Measurements from ENCODE around the gene RIN3. TPM values are rescaled to one million over a fixed set of nuclear protein-coding genes. Genes with fewer than 3 reads are reported as not detected.
A peak's percentile ranks its signal among the peaks of the same experiment; 100 is the strongest.

RIN3 gene
- polyA plus RNA-seq, 1 donor: 10.8 TPM

DNA sequence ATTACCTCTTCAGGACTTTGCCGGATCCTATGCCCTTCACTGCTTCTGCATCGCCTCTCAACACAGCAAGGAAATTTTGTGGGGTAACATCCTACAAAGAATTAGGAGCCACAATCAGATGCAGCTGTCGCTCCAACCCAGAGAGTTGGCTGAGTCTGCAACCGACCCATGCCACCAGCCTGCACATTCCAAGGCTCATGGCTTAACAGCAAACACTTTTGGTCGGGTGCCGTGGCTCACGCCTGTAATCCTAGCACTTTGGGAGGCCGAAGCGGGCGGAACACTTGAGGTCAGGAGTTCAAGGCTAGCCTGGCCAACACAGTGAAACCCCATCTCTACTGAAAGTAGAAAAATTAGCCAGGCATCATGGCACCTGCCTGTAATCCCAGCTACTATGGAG lies 202.6 kb downstream of the RIN3 start:
- DNase-seq (ENCODE audit: low read depth): no peak

DNA sequence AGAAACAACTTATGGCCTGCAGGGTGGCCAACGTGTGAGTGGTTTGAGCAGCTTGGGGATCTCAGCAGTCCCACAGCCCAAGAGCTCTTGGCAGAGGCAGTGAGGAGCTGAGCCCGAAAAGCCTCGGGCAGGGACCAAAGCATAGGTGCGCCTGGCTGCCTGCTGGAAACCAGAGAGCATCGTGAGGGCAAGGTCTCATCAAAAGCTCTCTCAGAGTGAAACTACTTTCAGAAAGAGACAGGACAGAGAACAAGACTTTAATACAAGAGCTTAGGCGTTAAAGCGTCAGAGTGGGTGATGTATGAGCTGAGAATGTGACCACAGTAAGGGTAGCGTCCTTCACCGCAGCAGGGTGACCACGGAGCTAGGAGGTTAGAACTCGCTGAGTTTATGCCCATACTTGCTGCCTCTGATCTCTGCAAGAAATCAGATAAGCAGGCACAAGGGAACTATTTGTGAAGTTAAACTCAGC lies 204.0 kb downstream of the RIN3 start:
- DNase-seq (ENCODE audit: low read depth): no peak

DNA sequence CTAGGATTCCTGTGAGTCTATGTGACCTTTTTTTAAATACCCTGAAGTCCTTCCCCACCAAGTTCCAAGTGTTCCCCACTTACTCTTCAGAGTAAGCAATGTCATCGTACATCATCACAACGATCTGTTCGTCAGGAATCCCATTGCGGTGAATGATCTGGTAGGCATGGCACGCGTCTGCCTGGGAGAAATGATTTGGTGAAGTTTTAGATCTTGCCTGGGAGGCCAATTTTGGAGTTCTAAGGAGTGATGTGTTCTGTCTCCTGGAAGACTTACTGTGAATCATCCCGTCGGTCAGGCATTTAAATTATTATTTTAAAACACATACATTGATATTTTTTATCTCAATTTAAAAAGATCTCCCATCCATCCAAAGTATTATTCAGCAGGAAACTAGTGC lies 205.1 kb downstream of the RIN3 start:
- no peak for DNase-seq (ENCODE audit: low read depth)

DNA sequence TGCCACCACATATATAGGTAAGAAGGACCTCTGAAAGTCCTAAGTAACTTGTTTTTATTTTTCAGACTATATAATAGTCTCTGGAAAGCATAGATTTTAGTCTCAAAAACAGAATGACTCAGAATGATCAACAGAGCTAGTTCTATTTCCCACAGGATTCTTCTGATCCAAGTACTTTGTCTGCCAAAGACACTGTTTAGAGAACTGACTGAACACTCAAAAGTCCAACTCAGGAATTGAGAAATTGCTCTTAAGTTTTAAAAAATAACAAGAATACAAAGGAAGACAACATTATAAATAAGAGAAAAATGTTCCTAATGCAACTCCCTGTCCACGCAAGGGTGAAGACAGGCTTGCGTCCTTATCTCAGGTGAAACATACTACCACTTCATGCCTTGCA lies 205.8 kb downstream of the RIN3 start:
- DNase-seq (ENCODE audit: low read depth): peak; percentile 82

DNA sequence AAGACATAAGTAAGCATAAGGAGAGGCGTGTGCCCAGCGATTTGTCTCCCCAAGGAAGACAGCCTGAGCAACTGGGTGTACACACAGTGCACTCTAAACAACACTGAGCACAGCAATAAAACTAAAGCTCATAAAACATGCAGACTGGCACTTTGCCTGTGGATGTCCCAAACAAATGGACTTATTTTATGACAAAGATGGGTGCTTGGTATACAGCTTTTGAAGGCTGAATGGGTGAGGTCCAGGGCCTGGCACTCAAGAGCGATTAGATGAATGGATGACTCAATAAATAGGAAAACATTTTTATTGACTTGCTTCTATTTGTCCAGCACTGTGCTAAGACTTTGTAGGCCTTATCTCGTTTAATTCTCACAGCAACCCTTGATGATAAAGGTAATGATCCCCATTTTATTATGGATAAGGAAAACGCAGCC lies 206.3 kb downstream of the RIN3 start:
- DNase-seq (ENCODE audit: low read depth): no peak

DNA sequence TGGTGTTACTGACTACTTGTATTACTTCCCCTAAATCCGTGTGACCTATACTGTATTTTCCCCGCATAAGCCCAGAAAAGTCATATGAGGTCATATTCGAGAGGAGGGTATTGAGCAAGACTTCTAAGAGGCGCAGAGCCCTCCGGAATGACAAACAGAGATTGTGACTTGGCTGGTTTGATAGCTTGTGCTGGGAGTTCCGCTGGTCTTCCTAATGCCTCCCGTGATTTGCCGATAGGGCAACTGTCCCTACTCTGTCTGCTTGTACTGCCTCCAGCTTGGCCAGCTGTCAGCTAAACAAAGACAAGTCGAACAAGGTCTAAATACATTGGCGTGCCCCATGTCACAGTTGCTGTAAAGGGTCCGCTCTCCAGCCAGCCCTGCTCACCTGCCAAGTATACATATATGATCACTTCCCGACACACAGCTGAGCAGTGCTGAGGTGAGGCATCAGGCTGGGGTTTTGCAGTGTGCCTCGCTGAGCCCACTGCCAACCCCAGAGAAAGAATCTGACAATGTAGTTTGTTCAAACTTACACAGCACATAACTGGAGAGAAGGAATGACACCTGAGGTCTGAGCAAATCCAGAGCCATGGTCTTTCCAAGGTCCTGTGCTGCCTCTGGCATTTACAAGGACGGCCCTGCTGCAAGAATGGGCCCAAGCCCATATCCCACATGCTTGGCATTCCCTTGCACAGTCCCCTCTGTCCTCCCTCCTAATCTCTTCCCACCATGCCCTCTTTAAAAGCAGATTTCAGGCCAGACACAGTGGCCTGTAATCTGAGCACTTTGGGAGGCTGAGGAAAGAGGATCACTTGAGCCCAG lies 211.1 kb downstream of the RIN3 start:
- no peak for DNase-seq (ENCODE audit: low read depth)

DNA sequence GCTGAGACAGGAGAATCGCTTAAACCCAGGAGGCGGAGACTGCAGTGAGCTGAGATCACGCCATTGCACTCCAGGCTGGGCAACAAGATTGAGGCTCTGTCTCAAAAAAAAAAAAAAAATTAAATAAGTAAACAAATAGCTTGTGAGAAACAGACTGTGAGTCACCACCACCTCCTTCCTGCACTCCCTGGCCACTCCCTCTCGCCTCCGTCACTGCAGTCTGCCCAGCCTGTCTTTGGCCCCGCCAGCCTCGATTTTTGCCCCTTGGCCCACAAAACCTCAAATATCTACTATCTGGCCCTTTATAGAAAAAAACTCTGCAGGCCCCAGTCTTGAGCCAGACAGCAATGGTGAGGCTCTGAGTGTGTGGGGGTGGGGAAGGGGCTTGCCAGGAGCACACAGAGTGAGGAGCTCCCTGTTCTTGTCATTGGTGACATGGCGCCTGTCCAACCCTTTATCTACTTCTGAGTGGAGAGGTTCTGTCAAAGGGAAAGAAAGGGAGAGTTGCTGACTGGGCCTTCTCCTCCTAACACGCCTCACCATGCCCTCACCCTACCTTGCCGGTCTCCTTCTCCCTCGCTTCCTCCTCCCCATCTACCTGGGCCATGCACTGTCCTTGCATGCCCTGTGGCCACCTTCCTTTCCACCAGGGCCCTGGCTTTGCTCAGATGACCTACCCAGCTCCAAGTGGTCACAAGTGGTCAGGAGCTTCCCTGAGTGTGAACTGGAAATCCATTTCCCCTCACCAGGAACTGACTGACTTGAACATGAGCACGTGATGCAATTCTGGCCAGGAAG lies 212.8 kb downstream of the RIN3 start:
- DNase-seq (ENCODE audit: low read depth): no peak

DNA sequence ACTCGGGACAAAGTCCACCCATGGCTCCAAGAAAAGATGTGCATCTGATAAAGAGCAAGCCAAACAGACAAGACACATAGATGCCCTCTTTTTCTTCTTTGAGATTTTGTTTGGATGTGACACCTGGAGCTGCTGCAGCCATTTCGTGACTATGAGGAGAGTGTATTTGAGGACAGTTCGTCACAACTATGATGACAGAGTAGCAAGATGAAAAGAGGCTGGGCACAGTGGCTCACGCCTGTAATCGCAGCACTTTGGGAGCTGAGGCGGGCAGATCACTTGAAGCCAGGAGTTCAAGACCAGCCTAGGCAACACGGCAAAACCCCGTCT lies 213.3 kb downstream of the RIN3 start:
- no peak for DNase-seq (ENCODE audit: low read depth)

DNA sequence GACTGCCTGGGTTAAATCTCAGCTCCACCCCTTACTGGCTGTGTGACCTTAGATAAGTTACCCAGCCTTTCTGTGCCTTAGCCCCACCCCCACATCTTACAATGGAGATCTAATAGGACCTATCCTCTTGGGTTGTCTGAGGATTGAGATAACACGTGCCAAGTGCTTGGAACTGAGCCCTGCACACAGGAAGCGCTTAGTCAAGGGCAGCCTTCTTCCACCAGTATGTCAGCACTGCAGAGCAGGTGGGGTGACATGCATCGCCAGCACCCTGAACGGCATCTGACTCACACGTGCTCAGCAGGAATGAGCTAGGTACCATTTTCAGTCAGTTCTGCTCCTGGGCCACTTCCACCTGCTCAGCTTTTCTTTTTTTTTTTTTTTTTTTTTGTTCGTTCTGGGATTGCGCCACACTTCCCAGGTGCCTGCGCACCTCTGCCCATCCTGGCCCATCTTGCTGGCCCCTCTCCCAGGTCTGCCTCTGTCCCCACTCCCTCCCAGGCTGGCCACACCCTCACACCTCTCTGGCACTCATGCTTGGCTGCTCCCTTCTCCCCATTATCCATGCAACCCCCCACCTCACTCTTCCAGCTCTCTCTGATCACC lies 215.3 kb downstream of the RIN3 start:
- no peak for DNase-seq (ENCODE audit: low read depth)

DNA sequence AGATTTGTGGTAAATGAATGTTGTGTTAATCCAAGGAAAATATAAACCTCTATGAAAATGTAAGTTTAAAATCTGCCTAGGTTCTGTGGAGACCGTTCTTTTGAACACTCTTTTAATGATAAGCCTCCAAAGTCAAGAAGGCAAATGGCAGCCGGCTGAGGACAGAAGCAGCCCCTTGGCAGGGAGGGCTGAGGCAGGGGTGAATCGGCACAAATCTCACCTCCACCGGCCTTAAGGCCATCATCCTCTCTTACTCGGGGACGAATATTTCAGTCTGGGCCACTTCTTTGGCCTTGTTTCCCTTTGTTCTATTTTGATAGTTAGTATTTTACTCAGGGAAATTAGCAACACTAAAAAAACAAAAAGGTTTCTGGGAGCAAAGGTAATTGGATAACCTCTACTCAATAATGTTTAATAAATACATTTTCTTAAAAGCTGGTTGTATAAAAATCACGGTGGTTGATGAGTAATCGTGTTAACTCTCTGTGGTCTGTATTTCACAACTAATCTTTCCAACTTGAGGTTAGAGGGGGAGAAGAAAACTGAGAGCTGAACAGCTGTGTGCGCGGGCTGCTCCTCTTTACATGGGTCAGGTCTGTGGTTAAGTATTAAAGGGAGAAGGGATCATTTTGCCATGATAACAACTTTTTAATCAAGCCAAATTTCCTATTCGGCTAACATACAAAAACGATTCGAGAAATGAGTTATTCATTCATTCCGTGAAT lies 216.2 kb downstream of the RIN3 start:
- no peak for DNase-seq (ENCODE audit: low read depth)

DNA sequence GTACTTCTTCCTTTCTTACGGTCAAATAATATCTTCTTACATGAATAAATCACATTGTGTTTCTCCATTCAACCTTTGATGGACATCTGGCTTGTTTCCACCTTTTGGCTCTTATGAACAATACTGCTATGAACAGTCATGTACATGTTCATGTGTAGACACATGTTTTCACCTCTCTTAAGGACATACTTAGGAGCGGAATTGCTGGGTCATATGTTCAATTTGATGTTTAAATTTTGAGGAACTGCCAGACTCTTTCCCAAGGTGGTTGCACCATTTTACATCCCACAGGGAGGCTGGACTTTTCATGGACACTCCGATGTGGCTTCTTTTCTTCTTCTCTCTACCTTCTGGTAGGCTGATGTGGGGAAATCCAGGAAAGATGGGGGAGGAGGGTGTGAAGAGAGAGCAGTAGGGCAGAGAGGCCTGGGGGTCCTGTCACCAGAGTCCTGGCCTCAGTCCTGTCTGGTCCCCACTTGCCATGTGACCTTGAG lies 218.1 kb downstream of the RIN3 start:
- no peak for DNase-seq (ENCODE audit: low read depth)

DNA sequence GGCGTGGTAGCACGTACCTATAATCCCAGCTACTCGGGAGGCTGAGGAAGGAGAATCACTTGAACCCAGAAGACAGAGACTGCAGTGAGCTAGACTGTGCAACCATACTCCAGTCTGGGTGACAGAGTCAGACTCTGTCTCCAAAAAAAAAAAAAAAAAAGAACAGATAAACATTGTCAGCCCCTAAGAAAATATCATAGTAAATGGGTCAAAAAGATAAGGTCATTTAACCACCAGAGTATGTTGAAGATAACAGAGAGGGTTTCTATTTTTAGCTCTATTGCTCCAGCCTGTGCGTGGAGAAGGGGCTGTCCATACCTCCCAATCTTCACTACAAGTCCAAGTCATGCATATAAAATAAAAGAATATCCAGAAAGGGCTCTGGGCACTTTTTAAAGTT lies 219.4 kb downstream of the RIN3 start:
- DNase-seq (ENCODE audit: low read depth): no peak

DNA sequence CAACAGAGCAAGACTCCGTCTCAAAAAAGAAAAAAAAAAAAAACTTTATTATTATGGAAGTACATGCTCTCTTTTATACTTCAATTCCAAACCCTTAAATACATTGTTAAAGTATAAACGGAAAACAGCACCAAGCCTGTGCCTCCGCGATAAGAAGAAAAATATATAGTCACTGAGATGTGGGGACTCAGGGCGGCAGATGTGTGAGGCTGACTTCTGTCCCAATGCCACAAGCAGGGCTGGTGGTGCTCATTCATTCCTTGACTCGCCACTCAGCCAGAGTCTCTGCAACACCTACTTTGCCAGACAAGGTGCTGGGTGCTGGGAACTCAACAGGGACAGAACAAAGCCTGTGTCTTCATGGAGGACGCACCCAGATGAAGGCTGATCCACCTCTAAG lies 221.0 kb downstream of the RIN3 start:
- DNase-seq (ENCODE audit: low read depth): no peak

DNA sequence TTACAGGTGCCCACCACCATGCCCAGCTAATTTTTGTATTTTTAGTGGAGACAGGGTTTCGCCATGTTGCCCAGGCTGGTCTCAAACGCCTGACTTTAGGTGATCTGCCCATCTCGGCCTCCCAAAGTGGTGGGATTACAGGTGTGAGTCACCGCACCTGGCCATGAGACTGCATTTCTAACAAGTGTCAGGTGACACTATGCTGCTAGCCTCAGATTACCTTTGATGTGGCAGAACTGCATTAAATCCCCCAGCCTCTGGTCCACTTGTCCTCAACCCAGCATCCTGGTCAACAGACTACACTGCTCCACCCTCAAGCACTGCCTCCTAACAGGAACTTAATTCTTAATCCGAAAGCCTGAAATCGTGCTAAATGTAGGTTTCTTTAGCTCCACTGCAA lies 221.8 kb downstream of the RIN3 start:
- no peak for DNase-seq (ENCODE audit: low read depth)

DNA sequence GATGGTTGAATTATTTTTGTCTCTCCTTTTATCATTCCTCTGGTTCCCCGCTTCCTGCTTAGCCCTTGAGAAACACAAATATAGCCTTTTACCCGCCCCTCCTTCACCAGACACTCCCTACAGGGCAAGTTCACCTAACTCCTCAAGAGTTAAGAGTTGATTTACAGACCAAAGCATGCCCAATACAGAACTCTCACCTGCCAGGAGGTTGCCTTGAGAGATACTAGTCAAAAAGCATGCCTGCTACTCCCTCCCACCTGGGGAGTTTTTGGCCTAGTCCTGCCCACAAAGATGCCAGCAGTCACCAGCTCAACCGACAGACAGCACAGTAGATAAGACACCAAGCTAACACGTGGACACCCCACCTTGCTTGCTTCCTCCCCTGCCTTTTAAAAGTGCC lies 223.6 kb downstream of the RIN3 start:
- no peak for DNase-seq (ENCODE audit: low read depth)

DNA sequence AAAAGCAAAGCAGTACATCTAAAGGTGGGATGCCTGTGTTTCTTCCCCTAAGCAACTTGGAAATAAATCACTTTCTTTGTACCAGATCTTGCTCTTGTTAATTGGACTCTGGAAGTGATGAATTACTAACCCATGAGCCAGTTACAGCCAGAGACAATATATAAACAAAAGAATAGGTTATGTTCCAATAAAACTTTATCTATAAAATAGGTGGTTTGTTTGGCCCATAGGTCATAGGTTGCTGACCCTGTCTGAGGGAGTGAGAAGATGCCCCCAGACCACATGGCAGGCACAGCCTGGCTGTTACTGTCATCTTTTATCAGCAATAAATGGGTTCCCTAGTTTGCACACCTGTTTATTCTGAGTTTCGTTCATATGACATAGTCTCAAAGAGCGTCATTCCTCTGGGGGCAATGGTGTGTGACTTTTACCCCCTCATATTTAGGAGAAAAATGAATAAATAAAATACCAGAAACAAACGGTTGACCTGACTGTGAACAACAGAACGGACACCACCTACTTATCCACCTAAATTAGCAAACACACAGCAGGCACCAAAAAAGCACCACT lies 224.1 kb downstream of the RIN3 start:
- DNase-seq (ENCODE audit: low read depth): no peak

Other genes with a start within 250 kb of the RIN3 start
- gene SLC24A4, start 190.6 kb upstream of the RIN3 start, polyA plus RNA-seq (ENCODE audit: insufficient read length): 2.1 TPM
- 82.3 TPM for gene LGMN, start 234.8 kb downstream of the RIN3 start, polyA plus RNA-seq (ENCODE audit: insufficient read length)